RWPE2 (cell line): ENCODE measurements around the gene CR1.
"Not testable (repeated sequence)": the region's sequence is repeated elsewhere in the genome, so short reads cannot be mapped to it uniquely, and the experiment has no call there.

ENCODE experiments used
- ATAC-seq: fragments of 200-7000 bp; cut with Tn5 transposase; 3 replicates; pipeline ENCODE4 v1.9.1; 2021; ENCODE audit warnings: low read depth
- DNase-seq: peaks from one replicate; pipeline ENCODE4 v3.0.0-alpha.2; 2020; ENCODE audit warnings: low spot score
- H3K27ac ChIP-seq: fragments of 450-650 bp; 2 replicates; pipeline ENCODE4 v1.5.1; 2017; ENCODE audit warnings: mild to moderate bottlenecking; ENCODE audit not compliant: poor library complexity, severe bottlenecking
- H3K27me3 ChIP-seq: fragments of 250-450 bp; sonication (Bioruptor Pico); 2 replicates; pipeline ENCODE4 v1.5.1; 2021; ENCODE audit warnings: mild to moderate bottlenecking, moderate library complexity; ENCODE audit not compliant: insufficient read depth, poor library complexity, severe bottlenecking
- H3K36me3 ChIP-seq: fragments of 250-450 bp; sonication (Bioruptor Pico); 2 replicates; pipeline ENCODE4 v1.5.1; 2020; ENCODE audit warnings: low read depth, mild to moderate bottlenecking, moderate library complexity
- H3K4me1 ChIP-seq: fragments of 250-450 bp; sonication (Bioruptor Pico); 2 replicates; pipeline ENCODE4 v1.5.1; 2021; ENCODE audit warnings: mild to moderate bottlenecking, moderate library complexity; ENCODE audit not compliant: insufficient read depth, poor library complexity, severe bottlenecking
- H3K4me3 ChIP-seq: fragments of 250-450 bp; sonication (Bioruptor Pico); 2 replicates; pipeline ENCODE4 v1.5.1; 2021; ENCODE audit warnings: mild to moderate bottlenecking, moderate library complexity; ENCODE audit not compliant: severe bottlenecking
- H3K9me3 ChIP-seq: fragments of 250-450 bp; sonication (Bioruptor Pico); 2 replicates; pipeline ENCODE4 v1.5.1; 2021; ENCODE audit warnings: mild to moderate bottlenecking, moderate library complexity; ENCODE audit not compliant: severe bottlenecking
- TF ChIP-seq, protein P1 (sequence below): fragments of 450-650 bp; IDR thresholded peaks from one replicate; pipeline ENCODE4 v1.5.1; 2017; ENCODE audit warnings: mild to moderate bottlenecking, moderate library complexity; ENCODE audit not compliant: poor library complexity, severe bottlenecking

Gene CR1

DNA sequence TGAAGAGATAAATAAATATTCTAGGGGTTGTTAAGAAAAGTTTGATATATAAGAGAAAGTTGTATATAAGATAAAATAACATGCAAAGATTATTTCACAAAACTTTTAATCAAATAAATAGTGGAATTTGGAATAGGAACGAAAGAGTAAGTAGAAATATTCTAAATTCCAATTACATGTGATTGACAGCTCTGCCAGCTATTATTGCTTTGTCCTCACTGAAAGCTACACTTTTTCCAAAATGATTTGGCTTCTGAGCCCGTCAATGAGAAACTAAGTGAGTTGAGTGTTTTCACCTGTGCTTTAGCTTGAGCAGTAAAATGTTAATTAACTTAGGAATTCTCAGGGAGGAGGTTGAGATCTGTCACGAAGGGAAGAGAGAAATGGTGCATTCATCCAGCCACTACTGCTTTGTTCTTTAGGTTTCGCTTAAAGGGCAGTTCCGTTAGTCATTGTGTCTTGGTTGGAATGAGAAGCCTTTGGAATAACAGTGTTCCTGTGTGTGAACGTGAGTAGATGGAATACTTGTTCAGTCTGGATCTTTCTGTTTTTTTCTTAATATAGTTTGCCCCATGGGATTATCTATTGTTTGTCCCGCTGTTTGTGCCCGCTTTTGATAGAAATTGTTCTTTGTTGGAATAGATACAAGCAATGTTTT lies 85.7 kb downstream of the CR1 start:
- no peaks in the 10 kb centered on the region for H3K9me3 ChIP-seq
- H3K36me3 ChIP-seq: no peaks in the 10 kb centered on the region
- H3K27me3 ChIP-seq: no peaks in the 10 kb centered on the region
- H3K27ac ChIP-seq: no peak overlapping the region
- ATAC-seq (no peak), DNase-seq (no peak)
- H3K4me1 ChIP-seq: no peaks in the 10 kb centered on the region
- no peak overlapping the region for H3K4me3 ChIP-seq
- TF ChIP-seq, protein P1, sequence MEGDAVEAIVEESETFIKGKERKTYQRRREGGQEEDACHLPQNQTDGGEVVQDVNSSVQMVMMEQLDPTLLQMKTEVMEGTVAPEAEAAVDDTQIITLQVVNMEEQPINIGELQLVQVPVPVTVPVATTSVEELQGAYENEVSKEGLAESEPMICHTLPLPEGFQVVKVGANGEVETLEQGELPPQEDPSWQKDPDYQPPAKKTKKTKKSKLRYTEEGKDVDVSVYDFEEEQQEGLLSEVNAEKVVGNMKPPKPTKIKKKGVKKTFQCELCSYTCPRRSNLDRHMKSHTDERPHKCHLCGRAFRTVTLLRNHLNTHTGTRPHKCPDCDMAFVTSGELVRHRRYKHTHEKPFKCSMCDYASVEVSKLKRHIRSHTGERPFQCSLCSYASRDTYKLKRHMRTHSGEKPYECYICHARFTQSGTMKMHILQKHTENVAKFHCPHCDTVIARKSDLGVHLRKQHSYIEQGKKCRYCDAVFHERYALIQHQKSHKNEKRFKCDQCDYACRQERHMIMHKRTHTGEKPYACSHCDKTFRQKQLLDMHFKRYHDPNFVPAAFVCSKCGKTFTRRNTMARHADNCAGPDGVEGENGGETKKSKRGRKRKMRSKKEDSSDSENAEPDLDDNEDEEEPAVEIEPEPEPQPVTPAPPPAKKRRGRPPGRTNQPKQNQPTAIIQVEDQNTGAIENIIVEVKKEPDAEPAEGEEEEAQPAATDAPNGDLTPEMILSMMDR: no peak

DNA sequence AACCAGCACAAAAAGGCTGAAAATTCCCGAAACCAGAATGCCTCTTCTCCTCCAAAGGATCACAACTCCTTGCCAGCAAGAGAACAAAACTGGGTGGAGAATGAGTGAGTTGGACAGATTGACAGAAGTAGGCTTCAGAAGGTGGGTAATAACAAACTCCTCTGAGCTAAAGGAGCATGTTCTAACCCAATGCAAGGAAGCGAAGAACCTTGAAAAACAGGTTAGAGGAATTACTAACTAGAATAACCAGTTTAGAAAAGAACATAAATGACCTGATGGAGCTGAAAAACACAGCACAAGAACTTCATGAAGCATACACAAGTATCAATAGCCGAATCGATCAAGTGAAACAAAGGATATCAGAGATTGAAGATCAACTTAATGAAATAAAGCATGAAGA lies 93.5 kb downstream of the CR1 start:
- not testable (repeated sequence) for H3K4me1 ChIP-seq, H3K27ac ChIP-seq, H3K4me3 ChIP-seq, H3K9me3 ChIP-seq, ATAC-seq, DNase-seq, H3K36me3 ChIP-seq
- peaks cover 12% of the 10 kb centered on the region for H3K27me3 ChIP-seq

GRCh38 chr1:207591205-207591604 lies 95.2 kb downstream of the CR1 start:
- not testable (repeated sequence) for ATAC-seq, H3K9me3 ChIP-seq, H3K4me1 ChIP-seq, H3K4me3 ChIP-seq, H3K36me3 ChIP-seq, H3K27ac ChIP-seq, DNase-seq
- peaks cover 12% of the 10 kb centered on the region for H3K27me3 ChIP-seq

DNA sequence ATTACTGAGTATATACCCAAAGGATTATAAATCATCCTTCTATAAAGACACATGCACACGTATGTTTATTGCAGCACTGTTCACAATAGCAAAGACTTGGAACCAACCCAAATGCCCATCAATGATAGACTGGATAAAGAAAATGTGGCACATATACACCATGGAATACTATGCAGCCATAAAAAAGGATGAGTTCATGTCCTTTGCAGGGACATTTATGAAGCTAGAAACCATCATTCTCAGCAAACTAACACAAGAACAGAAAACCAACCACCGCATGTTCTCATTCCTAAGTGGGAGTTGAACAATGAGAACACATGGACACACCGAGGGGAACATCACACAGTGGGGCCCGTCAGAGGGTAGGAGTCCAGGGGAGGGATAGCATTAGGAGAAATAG lies 98.1 kb downstream of the CR1 start:
- H3K4me1 ChIP-seq, DNase-seq: not testable (repeated sequence)
- H3K27me3 ChIP-seq: peaks cover 12% of the 10 kb centered on the region

GRCh38 chr1:207603777-207604176 lies 107.8 kb downstream of the CR1 start:
- no peak for DNase-seq
- Histone ChIP-seq H3K9me3 (no peaks in the 10 kb centered on the region), H3K4me1 (peaks cover 9% of the 10 kb centered on the region), H3K36me3 (no peaks in the 10 kb centered on the region), H3K27me3 (no peaks in the 10 kb centered on the region), H3K27ac (no peak overlapping the region), H3K4me3 (no peak overlapping the region)
- TF ChIP-seq, protein P1: no peak
- ATAC-seq: peak; percentile 54; the same call in 2 of the 3 replicates

More for the DNA sequence above, 98.1 kb downstream of the CR1 start:
- H3K4me3 ChIP-seq, H3K36me3 ChIP-seq, H3K27ac ChIP-seq, H3K9me3 ChIP-seq, ATAC-seq: not testable (repeated sequence)

- no peaks in the 10 kb centered on the region for H3K36me3 ChIP-seq
These were observed 109.7 kb downstream of the CR1 start for GRCh38 chr1:207605444-207606361.

More at GRCh38 chr1:207605444-207606361, 109.7 kb downstream of the CR1 start:
- ATAC-seq: no peak
- TF ChIP-seq, protein P1: no peak
- Histone ChIP-seq H3K9me3 (no peaks in the 10 kb centered on the region), H3K27ac (no peak overlapping the region), H3K27me3 (no peaks in the 10 kb centered on the region), H3K4me1 (peaks cover 9% of the 10 kb centered on the region), H3K4me3 (no peak overlapping the region)
- no peak for DNase-seq
